ENCODE measurements around the gene ZMAT5. TPM values are rescaled to one million over a fixed set of nuclear protein-coding genes. Genes with fewer than 3 reads are reported as not detected.

The ZMAT5 gene
- total RNA-seq, 1 donor: 7.7 TPM

- peaks cover 37% of the 10 kb centered on the region for H3K4me1 ChIP-seq (ENCODE audit: insufficient read depth, low read length)
- no peak overlapping the region for H3K4me3 ChIP-seq (ENCODE audit: low read length)
- H3K9me3 ChIP-seq (ENCODE audit: low read depth, low read length): no peaks in the 10 kb centered on the region
- no peaks in the 10 kb centered on the region for H3K27me3 ChIP-seq (ENCODE audit: insufficient read depth, low read length)
Measured at GRCh38 chr22:29798318-29798717, 31.5 kb upstream of the ZMAT5 start.

- peaks cover 37% of the 10 kb centered on the region for H3K4me1 ChIP-seq (ENCODE audit: insufficient read depth, low read length)
- no peaks in the 10 kb centered on the region for H3K27me3 ChIP-seq (ENCODE audit: insufficient read depth, low read length)
- no peaks in the 10 kb centered on the region for H3K9me3 ChIP-seq (ENCODE audit: low read depth, low read length)
- no peak overlapping the region for H3K4me3 ChIP-seq (ENCODE audit: low read length)
Measured at GRCh38 chr22:29797351-29797750, 30.5 kb upstream of the ZMAT5 start.

GRCh38 chr22:29795663-29796062 is 28.9 kb upstream of the ZMAT5 start:
- H3K27me3 ChIP-seq (ENCODE audit: insufficient read depth, low read length): no peaks in the 10 kb centered on the region
- H3K9me3 ChIP-seq (ENCODE audit: low read depth, low read length): no peaks in the 10 kb centered on the region
- peaks cover 37% of the 10 kb centered on the region for H3K4me1 ChIP-seq (ENCODE audit: insufficient read depth, low read length)
- no peak overlapping the region for H3K4me3 ChIP-seq (ENCODE audit: low read length)

GRCh38 chr22:29793396-29793795 is 26.6 kb upstream of the ZMAT5 start:
- H3K9me3 ChIP-seq (ENCODE audit: low read depth, low read length): no peaks in the 10 kb centered on the region
- no peak overlapping the region for H3K4me3 ChIP-seq (ENCODE audit: low read length)
- H3K27me3 ChIP-seq (ENCODE audit: insufficient read depth, low read length): no peaks in the 10 kb centered on the region
- peaks cover 17% of the 10 kb centered on the region for H3K4me1 ChIP-seq (ENCODE audit: insufficient read depth, low read length)

- H3K4me1 ChIP-seq (ENCODE audit: insufficient read depth, low read length): no peaks in the 10 kb centered on the region
Measured at GRCh38 chr22:29790061-29790460, 23.3 kb upstream of the ZMAT5 start.

GRCh38 chr22:29788339-29789279 is 21.8 kb upstream of the ZMAT5 start:
- no peak overlapping the region for H3K4me3 ChIP-seq (ENCODE audit: low read length)
- no peaks in the 10 kb centered on the region for H3K4me1 ChIP-seq (ENCODE audit: insufficient read depth, low read length)
- H3K9me3 ChIP-seq (ENCODE audit: low read depth, low read length): no peaks in the 10 kb centered on the region
- H3K27me3 ChIP-seq (ENCODE audit: insufficient read depth, low read length): no peaks in the 10 kb centered on the region

More at GRCh38 chr22:29790061-29790460, 23.3 kb upstream of the ZMAT5 start:
- Histone ChIP-seq H3K27me3 (ENCODE audit: insufficient read depth, low read length) (no peaks in the 10 kb centered on the region), H3K9me3 (ENCODE audit: low read depth, low read length) (no peaks in the 10 kb centered on the region), H3K4me3 (ENCODE audit: low read length) (no peak overlapping the region)

GRCh38 chr22:29787371-29787980 is 20.7 kb upstream of the ZMAT5 start:
- no peak overlapping the region for H3K4me3 ChIP-seq (ENCODE audit: low read length)
- no peaks in the 10 kb centered on the region for H3K9me3 ChIP-seq (ENCODE audit: low read depth, low read length)
- H3K4me1 ChIP-seq (ENCODE audit: insufficient read depth, low read length): no peaks in the 10 kb centered on the region
- H3K27me3 ChIP-seq (ENCODE audit: insufficient read depth, low read length): no peaks in the 10 kb centered on the region

- Histone ChIP-seq H3K4me1 (ENCODE audit: insufficient read depth, low read length) (no peaks in the 10 kb centered on the region), H3K9me3 (ENCODE audit: low read depth, low read length) (no peaks in the 10 kb centered on the region), H3K27me3 (ENCODE audit: insufficient read depth, low read length) (no peaks in the 10 kb centered on the region), H3K4me3 (ENCODE audit: low read length) (no peak overlapping the region)
Measured at GRCh38 chr22:29786031-29786430, 19.2 kb upstream of the ZMAT5 start.

- Histone ChIP-seq H3K27me3 (ENCODE audit: insufficient read depth, low read length) (no peaks in the 10 kb centered on the region), H3K9me3 (ENCODE audit: low read depth, low read length) (no peaks in the 10 kb centered on the region), H3K4me3 (ENCODE audit: low read length) (no peak overlapping the region), H3K4me1 (ENCODE audit: insufficient read depth, low read length) (no peaks in the 10 kb centered on the region)
Measured at GRCh38 chr22:29784451-29785361, 17.9 kb upstream of the ZMAT5 start.

- Histone ChIP-seq H3K4me3 (ENCODE audit: low read length) (no peak overlapping the region), H3K4me1 (ENCODE audit: insufficient read depth, low read length) (no peaks in the 10 kb centered on the region), H3K9me3 (ENCODE audit: low read depth, low read length) (no peaks in the 10 kb centered on the region), H3K27me3 (ENCODE audit: insufficient read depth, low read length) (no peaks in the 10 kb centered on the region)
Measured at GRCh38 chr22:29782061-29782845, 15.4 kb upstream of the ZMAT5 start.

GRCh38 chr22:29780748-29781676 is 14.2 kb upstream of the ZMAT5 start:
- Histone ChIP-seq H3K4me3 (ENCODE audit: low read length) (no peak overlapping the region), H3K4me1 (ENCODE audit: insufficient read depth, low read length) (no peaks in the 10 kb centered on the region), H3K9me3 (ENCODE audit: low read depth, low read length) (no peaks in the 10 kb centered on the region), H3K27me3 (ENCODE audit: insufficient read depth, low read length) (no peaks in the 10 kb centered on the region)

- no peaks in the 10 kb centered on the region for H3K9me3 ChIP-seq (ENCODE audit: low read depth, low read length)
- no peaks in the 10 kb centered on the region for H3K4me1 ChIP-seq (ENCODE audit: insufficient read depth, low read length)
- no peak overlapping the region for H3K4me3 ChIP-seq (ENCODE audit: low read length)
- no peaks in the 10 kb centered on the region for H3K27me3 ChIP-seq (ENCODE audit: insufficient read depth, low read length)
Measured at GRCh38 chr22:29780220-29780619, 13.4 kb upstream of the ZMAT5 start.

GRCh38 chr22:29773233-29773632 is 6.4 kb upstream of the ZMAT5 start:
- no peak overlapping the region for H3K4me3 ChIP-seq (ENCODE audit: low read length)
- H3K27me3 ChIP-seq (ENCODE audit: insufficient read depth, low read length): no peaks in the 10 kb centered on the region
- H3K9me3 ChIP-seq (ENCODE audit: low read depth, low read length): no peaks in the 10 kb centered on the region
- H3K4me1 ChIP-seq (ENCODE audit: insufficient read depth, low read length): peaks cover 7% of the 10 kb centered on the region
